Lung (tissue), 12 donors: ENCODE data around the gene ULBP2. TPM values are rescaled to one million over a fixed set of nuclear protein-coding genes. Genes with fewer than 3 reads are reported as not detected.
"Not testable (repeated sequence)": the region's sequence is repeated elsewhere in the genome, so short reads cannot be mapped to it uniquely, and the experiment has no call there.

Experiments
- ATAC-seq: fragments of 200-7000 bp; cut with Tn5 transposase; one replicate; pipeline ENCODE4 v1.9.1; 2020; ENCODE audit warnings: moderate number of reproducible peaks; ENCODE audit not compliant: insufficient read depth, low FRiP score
- DNase-seq, 3 donors: peaks; one replicate each; pipeline ENCODE4 v3.0.0-alpha.2; 2013 to 2017
- H3K27ac ChIP-seq, 2 donors: one replicate each; pipeline ENCODE4 v1.5.1; 2013; ENCODE audit warnings: mild to moderate bottlenecking in 2 of 2, moderate library complexity in 2 of 2, control low read depth in 1 of 2, inconsistent platforms in 1 of 2, low read depth in 1 of 2, low read length in 1 of 2
- H3K27me3 ChIP-seq, 3 donors: one replicate each; pipeline ENCODE4 v1.5.1; 2013; ENCODE audit warnings: low read length in 2 of 3; ENCODE audit not compliant: control insufficient read depth in 3 of 3, insufficient read depth in 3 of 3
- H3K36me3 ChIP-seq, 4 donors: one replicate each; pipeline ENCODE4 v1.5.1; 2013; ENCODE audit warnings: low read length in 4 of 4, mild to moderate bottlenecking in 1 of 4, moderate library complexity in 1 of 4; ENCODE audit not compliant: control insufficient read depth in 4 of 4, insufficient read depth in 4 of 4
- H3K4me1 ChIP-seq, 5 donors: one replicate each; pipeline ENCODE4 v1.5.1; 2013; ENCODE audit warnings: low read length in 5 of 5, mild to moderate bottlenecking in 2 of 5, moderate library complexity in 1 of 5; ENCODE audit not compliant: control insufficient read depth in 5 of 5, insufficient read depth in 5 of 5
- H3K4me3 ChIP-seq: one replicate; pipeline ENCODE4 v1.5.1; 2013; ENCODE audit warnings: mild to moderate bottlenecking, control low read depth, moderate library complexity
- H3K9ac ChIP-seq, 2 donors: one replicate each; pipeline ENCODE4 v1.5.1; 2013; ENCODE audit warnings: low read length in 2 of 2, control low read depth in 1 of 2; ENCODE audit not compliant: insufficient read depth in 1 of 2
- H3K9me3 ChIP-seq, 4 donors: one replicate each; pipeline ENCODE4 v1.5.1; 2013; ENCODE audit warnings: low read length in 3 of 4, mild to moderate bottlenecking in 1 of 4, moderate library complexity in 1 of 4; ENCODE audit not compliant: control insufficient read depth in 4 of 4, insufficient read depth in 3 of 4
- CTCF ChIP-seq: IDR thresholded peaks from 2 replicates; pipeline ENCODE4 v1.5.1; 2012; ENCODE audit warnings: mild to moderate bottlenecking; ENCODE audit errors: control extremely low read depth, extremely low read depth
- WGBS, 2 donors: extraction: QIAGEN DNeasy Blood & Tissue Kit; methylation state at CpG; one replicate each; pipeline ENCODE4 v1.1.7; 2013; 5-methylcytosine and 5-hydroxymethylcytosine counted together
- polyA plus RNA-seq, 2 donors: library from polyadenylated mRNA; stranded (reverse); fragments of 200-250 nt; gene quantifications; one replicate each; pipeline ENCODE4 v1.2.1, GENCODE V29; 2013
- total RNA-seq, 2 donors: library from RNA; depleted of rRNA in 1 of 2; stranded (reverse); fragments of >200 nt in 1 of 2; gene quantifications; one replicate each; pipeline ENCODE4 v1.2.1, GENCODE V29; 2014 to 2021
- donor health status: control.
- donor health status: control.
- donor health status: Bipolar disorder and iron deficiency.
- donor health status: healthy.
- donor health status: DM: yes; HTN: yes; CAD: no.

The ULBP2 gene
- total and polyA plus RNA-seq, 4 donors = 1.2 to 6.2 (median 2.7) TPM

- Histone ChIP-seq H3K27me3 (peaks cover 0 to 6% (median 3%) of the 10 kb centered on the region in 3 donors), H3K9me3 (peaks cover 0 to 2% (median 0%) of the 10 kb centered on the region in 4 donors), H3K4me1 (peaks cover 0 to 10% (median 0%) of the 10 kb centered on the region in 5 donors), H3K9ac (no peak overlapping the region), H3K4me3 (no peak overlapping the region), H3K27ac (no peak overlapping the region), H3K36me3 (no peaks in the 10 kb centered on the region)
- ATAC-seq (no peak), DNase-seq (no peak)
- 89 to 96% methylated on average over 4 of the region's 4 CpGs for WGBS, 2 donors
- no peak for TF ChIP-seq CTCF
These were observed 22.0 kb upstream of the ULBP2 start for GRCh38 chr6:149919834-149920225.

- TF ChIP-seq CTCF = no peak
- Histone ChIP-seq H3K27ac (no peak overlapping the region), H3K9me3 (peaks cover 0 to 2% (median 0%) of the 10 kb centered on the region in 4 donors), H3K4me3 (no peak overlapping the region), H3K9ac (no peak overlapping the region), H3K36me3 (no peaks in the 10 kb centered on the region), H3K27me3 (peaks cover 0 to 6% (median 3%) of the 10 kb centered on the region in 3 donors), H3K4me1 (peaks cover 0 to 18% (median 0%) of the 10 kb centered on the region in 5 donors)
- no peak for ATAC-seq
- DNase-seq = no peak
- WGBS, 2 donors = 90 to 98% methylated on average over 6 of the region's 6 CpGs
These were observed 20.5 kb upstream of the ULBP2 start for GRCh38 chr6:149921361-149921760.

GRCh38 chr6:149922091-149922490 lies 19.7 kb upstream of the ULBP2 start:
- ATAC-seq, H3K27me3 ChIP-seq, H3K9ac ChIP-seq, DNase-seq, H3K36me3 ChIP-seq, H3K9me3 ChIP-seq, H3K27ac ChIP-seq, H3K4me3 ChIP-seq: not testable (repeated sequence)
- peaks cover 0 to 18% (median 0%) of the 10 kb centered on the region in 5 donors for H3K4me1 ChIP-seq
- WGBS, 2 donors = 52 to 53% methylated on average over 5 of the region's 5 CpGs

DNA sequence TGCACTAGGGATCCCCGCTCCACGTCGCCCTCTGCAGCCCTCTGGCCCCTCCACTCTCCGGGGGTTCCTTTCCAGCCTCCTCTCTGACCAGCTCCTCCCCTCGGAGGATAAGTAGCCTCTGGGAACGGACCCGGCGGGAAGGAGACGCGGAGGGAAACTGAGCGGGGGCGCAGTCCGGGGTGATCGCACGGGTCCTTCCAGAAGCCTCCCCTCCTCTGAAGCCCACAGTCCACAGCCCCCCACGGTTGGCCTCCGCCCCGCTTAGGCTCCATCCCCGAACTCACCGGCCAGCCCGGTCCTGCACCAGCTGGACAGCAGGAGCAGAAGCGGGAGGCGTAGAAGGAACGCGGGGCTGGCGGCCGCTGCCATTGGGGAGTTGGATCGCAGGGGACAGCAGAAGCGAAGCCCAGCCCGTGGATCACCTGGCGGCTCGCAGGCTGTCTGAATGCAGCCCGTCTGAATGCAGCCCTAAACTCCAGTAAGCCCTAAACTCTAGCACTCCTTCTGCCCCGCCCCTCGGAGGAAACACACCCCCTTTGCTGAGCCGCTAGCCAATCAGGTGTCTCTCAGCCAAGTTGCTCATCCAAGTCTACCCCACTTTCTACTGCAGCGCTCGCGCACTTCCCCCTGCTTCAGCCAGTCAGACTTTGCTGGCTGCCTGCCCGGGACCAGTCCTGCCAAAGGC lies 19.0 kb upstream of the ULBP2 start, which contains the start of gene RAET1G:
RAET1G (minus strand) TSS at position 480 of the 685 bp plus-strand sequence; CDS start at position 369, 111 bp downstream.
- peak within 1 kb of the TSS; percentile 27 for H3K4me3 ChIP-seq
- no peaks in the 10 kb centered on the region for H3K36me3 ChIP-seq
- peaks cover 0 to 6% (median 3%) of the 10 kb centered on the region in 3 donors for H3K27me3 ChIP-seq
- no peak for TF ChIP-seq CTCF
- H3K9me3 ChIP-seq = peaks cover 0 to 2% (median 0%) of the 10 kb centered on the region in 4 donors
- peak; percentile 88 for ATAC-seq
- WGBS, 2 donors = 1% methylated on average over 32 to 40 of the region's 40 CpGs
- H3K9ac ChIP-seq = peak within 1 kb of the TSS in 1 of 2 donors; percentile 46
- H3K4me1 ChIP-seq = peaks cover 0 to 18% (median 0%) of the 10 kb centered on the region in 5 donors
- DNase-seq = peak; percentile 96 to 98 (median 96)
- H3K27ac ChIP-seq = no peak within 1 kb of the TSS
